Smooth muscle cell (in vitro differentiated cells): Measurements from ENCODE around the gene HEY2. TPM values are rescaled to one million over a fixed set of nuclear protein-coding genes. Genes with fewer than 3 reads are reported as not detected.

Source experiments
- DNase-seq: peaks from one replicate; lab custom pipeline; 2025; ENCODE audit not compliant: unreplicated experiment; lab: John Stamatoyannopoulos, UW
- H2AFZ ChIP-seq: fragments of 200-600 bp; sonication (generic); 2 replicates; pipeline ENCODE4 v1.6.0; 2016; ENCODE audit warnings: antibody characterized with exemption, low read depth, mild to moderate bottlenecking
- H3F3A ChIP-seq: fragments of 200-600 bp; sonication (generic); 2 replicates; pipeline ENCODE4 v1.6.0; 2017; ENCODE audit warnings: antibody characterized with exemption, low read depth
- H3K27ac ChIP-seq: fragments of 200-600 bp; sonication (generic); 2 replicates; pipeline ENCODE4 v1.5.1; 2016; ENCODE audit warnings: low read depth, mild to moderate bottlenecking
- H3K27me3 ChIP-seq: fragments of 200-600 bp; sonication (generic); 2 replicates; pipeline ENCODE4 v1.6.1; 2016; ENCODE audit warnings: low read depth, mild to moderate bottlenecking
- H3K36me3 ChIP-seq: fragments of 200-600 bp; sonication (generic); 2 replicates; pipeline ENCODE4 v1.5.1; 2016; ENCODE audit warnings: low read depth
- H3K4me1 ChIP-seq: fragments of 200-600 bp; sonication (generic); 2 replicates; pipeline ENCODE4 v1.5.1; 2016; ENCODE audit warnings: low read depth
- H3K4me2 ChIP-seq: fragments of 200-600 bp; sonication (generic); 2 replicates; pipeline ENCODE4 v1.6.0; 2016; ENCODE audit warnings: mild to moderate bottlenecking
- H3K4me3 ChIP-seq: fragments of 200-600 bp; sonication (generic); 2 replicates; pipeline ENCODE4 v1.5.1; 2016; ENCODE audit warnings: mild to moderate bottlenecking
- H3K79me2 ChIP-seq: fragments of 200-600 bp; sonication (generic); 2 replicates; pipeline ENCODE4 v1.6.0; 2016; ENCODE audit warnings: low read depth, mild to moderate bottlenecking
- H3K9ac ChIP-seq: fragments of 200-600 bp; sonication (generic); 2 replicates; pipeline ENCODE4 v1.6.0; 2016; ENCODE audit warnings: low read depth
- H3K9me3 ChIP-seq: fragments of 200-600 bp; sonication (generic); replicated peaks from 2 replicates; pipeline ENCODE4 v1.5.1; 2016; ENCODE audit warnings: low read depth
- H4K20me1 ChIP-seq: fragments of 200-600 bp; sonication (generic); 2 replicates; pipeline ENCODE4 v1.6.0; 2016; ENCODE audit warnings: low read depth
- WGBS: methylation state at CpG from one replicate; pipeline ENCODE4 v1.1.7; 2016; ENCODE audit warnings: low lambda C conversion rate; 5-methylcytosine and 5-hydroxymethylcytosine counted together
- polyA plus RNA-seq: library from polyadenylated mRNA; unstranded; fragments of >200 nt; fragmentation: Nextera tagmentation; extraction: Ambion mirVana; gene quantifications from 2 replicates; pipeline ENCODE4 v1.2.1, GENCODE V29; 2016
- total RNA-seq: library from RNA; depleted of rRNA; stranded (reverse); fragments of >200 nt; gene quantifications from 2 replicates; pipeline ENCODE4 v1.2.3, GENCODE V29; 2014
- TF ChIP-seq, protein P1 (sequence below): fragments of 200-600 bp; sonication (generic); IDR thresholded peaks from 2 replicates; pipeline ENCODE4 v1.5.1; 2017; ENCODE audit warnings: borderline replicate concordance, mild to moderate bottlenecking, antibody characterized with exemption; ENCODE audit not compliant: insufficient read depth, poor library complexity, severe bottlenecking

HEY2 gene
- total and polyA plus RNA-seq, 2 experiments from 2014 or later = 17.2 to 35.2 TPM

- 51% methylated on average over 2 of the region's 2 CpGs for WGBS
Measured at GRCh38 chr6:125754566-125754965, 5.1 kb downstream of the HEY2 start.

DNA sequence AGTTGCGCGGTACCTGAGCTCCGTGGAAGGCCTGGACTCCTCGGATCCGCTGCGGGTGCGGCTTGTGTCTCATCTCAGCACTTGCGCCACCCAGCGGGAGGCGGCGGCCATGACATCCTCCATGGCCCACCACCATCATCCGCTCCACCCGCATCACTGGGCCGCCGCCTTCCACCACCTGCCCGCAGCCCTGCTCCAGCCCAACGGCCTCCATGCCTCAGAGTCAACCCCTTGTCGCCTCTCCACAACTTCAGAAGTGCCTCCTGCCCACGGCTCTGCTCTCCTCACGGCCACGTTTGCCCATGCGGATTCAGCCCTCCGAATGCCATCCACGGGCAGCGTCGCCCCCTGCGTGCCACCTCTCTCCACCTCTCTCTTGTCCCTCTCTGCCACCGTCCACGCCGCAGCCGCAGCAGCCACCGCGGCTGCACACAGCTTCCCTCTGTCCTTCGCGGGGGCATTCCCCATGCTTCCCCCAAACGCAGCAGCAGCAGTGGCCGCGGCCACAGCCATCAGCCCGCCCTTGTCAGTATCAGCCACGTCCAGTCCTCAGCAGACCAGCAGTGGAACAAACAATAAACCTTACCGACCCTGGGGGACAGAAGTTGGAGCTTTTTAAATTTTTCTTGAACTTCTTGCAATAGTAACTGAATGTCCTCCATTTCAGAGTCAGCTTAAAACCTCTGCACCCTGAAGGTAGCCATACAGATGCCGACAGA, 9.9 kb downstream of the HEY2 start:
- 88% methylated on average over 31 of the region's 42 CpGs for WGBS
- Histone ChIP-seq H3F3A (no peaks in the 10 kb centered on the region), H4K20me1 (no peaks in the 10 kb centered on the region), H3K4me2 (no peak overlapping the region), H3K4me3 (no peak overlapping the region), H3K36me3 (no peaks in the 10 kb centered on the region), H3K27ac (peak overlapping the region; percentile 58), H3K9ac (no peak overlapping the region), H2AFZ (no peak overlapping the region), H3K9me3 (no peaks in the 10 kb centered on the region), H3K4me1 (no peaks in the 10 kb centered on the region), H3K79me2 (peaks cover 4% of the 10 kb centered on the region), H3K27me3 (no peaks in the 10 kb centered on the region)
- no peak for DNase-seq
- TF ChIP-seq, protein P1, sequence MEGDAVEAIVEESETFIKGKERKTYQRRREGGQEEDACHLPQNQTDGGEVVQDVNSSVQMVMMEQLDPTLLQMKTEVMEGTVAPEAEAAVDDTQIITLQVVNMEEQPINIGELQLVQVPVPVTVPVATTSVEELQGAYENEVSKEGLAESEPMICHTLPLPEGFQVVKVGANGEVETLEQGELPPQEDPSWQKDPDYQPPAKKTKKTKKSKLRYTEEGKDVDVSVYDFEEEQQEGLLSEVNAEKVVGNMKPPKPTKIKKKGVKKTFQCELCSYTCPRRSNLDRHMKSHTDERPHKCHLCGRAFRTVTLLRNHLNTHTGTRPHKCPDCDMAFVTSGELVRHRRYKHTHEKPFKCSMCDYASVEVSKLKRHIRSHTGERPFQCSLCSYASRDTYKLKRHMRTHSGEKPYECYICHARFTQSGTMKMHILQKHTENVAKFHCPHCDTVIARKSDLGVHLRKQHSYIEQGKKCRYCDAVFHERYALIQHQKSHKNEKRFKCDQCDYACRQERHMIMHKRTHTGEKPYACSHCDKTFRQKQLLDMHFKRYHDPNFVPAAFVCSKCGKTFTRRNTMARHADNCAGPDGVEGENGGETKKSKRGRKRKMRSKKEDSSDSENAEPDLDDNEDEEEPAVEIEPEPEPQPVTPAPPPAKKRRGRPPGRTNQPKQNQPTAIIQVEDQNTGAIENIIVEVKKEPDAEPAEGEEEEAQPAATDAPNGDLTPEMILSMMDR = peak; percentile 48

More at GRCh38 chr6:125754566-125754965, 5.1 kb downstream of the HEY2 start:
- TF ChIP-seq, protein P1 = no peak
- Histone ChIP-seq H3K4me2 (peak overlapping the region; percentile 88), H3K27ac (peak overlapping the region; percentile 14), H4K20me1 (no peaks in the 10 kb centered on the region), H3K9ac (no peak overlapping the region), H3K9me3 (no peaks in the 10 kb centered on the region), H3K4me3 (no peak overlapping the region), H3K4me1 (peaks cover 16% of the 10 kb centered on the region), H2AFZ (no peak overlapping the region), H3K36me3 (no peaks in the 10 kb centered on the region), H3F3A (no peaks in the 10 kb centered on the region), H3K79me2 (peaks cover 37% of the 10 kb centered on the region), H3K27me3 (no peaks in the 10 kb centered on the region)
- no peak for DNase-seq

GRCh38 chr6:125759959-125760457, 10.6 kb downstream of the HEY2 start:
- TF ChIP-seq, protein P1 = no peak
- H3K79me2 ChIP-seq = peaks cover 4% of the 10 kb centered on the region
- no peaks in the 10 kb centered on the region for H3K27me3 ChIP-seq
- H3K27ac ChIP-seq = peak overlapping the region; percentile 58
- H3K9ac ChIP-seq = no peak overlapping the region
- H4K20me1 ChIP-seq = no peaks in the 10 kb centered on the region
- no peak for DNase-seq
- no peak overlapping the region for H3K4me3 ChIP-seq
- H3K9me3 ChIP-seq = no peaks in the 10 kb centered on the region
- no peak overlapping the region for H2AFZ ChIP-seq
- no peaks in the 10 kb centered on the region for H3K36me3 ChIP-seq
- H3K4me1 ChIP-seq = no peaks in the 10 kb centered on the region
- 79% methylated on average over 5 of the region's 5 CpGs for WGBS
- H3F3A ChIP-seq = no peaks in the 10 kb centered on the region
- peak overlapping the region; percentile 24 for H3K4me2 ChIP-seq
